NCI-H128 (cell line): Measurements from ENCODE around the gene CD300LB.

Source experiments
- DNase-seq: peaks from one replicate; lab custom pipeline; 2025; ENCODE audit not compliant: unreplicated experiment; lab: John Stamatoyannopoulos, UW

CD300LB gene

DNA sequence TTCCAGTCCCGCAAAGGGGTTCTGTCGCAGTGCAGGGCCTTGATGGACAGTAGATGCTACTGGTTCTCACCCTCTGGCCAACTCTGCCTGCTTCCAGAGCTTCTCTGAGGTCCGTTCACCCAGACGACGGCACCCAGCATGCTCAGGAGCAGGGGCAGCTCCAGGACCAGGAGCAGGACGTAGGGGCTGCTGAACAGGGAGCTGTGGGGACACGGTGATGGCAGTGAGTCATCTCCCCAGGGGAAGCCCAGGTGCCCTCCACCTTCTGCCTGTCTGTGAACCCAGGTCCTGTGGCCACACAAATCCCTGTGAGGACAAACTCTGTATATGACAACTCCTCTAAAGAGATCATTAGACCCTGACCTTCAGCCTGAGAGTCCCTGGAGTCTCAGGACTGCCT lies 18.1 kb upstream of the CD300LB start:
- DNase-seq = no peak

DNA sequence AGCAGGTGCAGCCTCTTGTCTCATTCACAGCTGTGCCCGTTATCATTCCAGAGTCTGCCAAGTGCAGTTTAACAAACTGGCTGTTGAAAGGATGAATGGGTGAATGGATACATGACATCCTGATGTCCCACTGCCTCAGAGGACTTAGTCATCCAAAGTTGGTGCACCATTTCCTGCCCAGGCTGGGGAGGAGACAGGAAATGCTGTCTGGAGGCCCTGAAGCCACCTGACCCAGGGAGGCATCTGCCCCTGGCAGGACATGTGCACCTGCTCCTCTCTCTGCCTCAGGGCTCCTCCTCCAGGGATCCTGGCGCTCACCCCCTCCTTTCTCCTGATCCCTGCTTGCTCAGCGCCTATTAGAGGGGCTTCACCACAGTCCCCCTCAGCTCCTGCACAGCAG lies 16.5 kb upstream of the CD300LB start:
- no peak for DNase-seq

DNA sequence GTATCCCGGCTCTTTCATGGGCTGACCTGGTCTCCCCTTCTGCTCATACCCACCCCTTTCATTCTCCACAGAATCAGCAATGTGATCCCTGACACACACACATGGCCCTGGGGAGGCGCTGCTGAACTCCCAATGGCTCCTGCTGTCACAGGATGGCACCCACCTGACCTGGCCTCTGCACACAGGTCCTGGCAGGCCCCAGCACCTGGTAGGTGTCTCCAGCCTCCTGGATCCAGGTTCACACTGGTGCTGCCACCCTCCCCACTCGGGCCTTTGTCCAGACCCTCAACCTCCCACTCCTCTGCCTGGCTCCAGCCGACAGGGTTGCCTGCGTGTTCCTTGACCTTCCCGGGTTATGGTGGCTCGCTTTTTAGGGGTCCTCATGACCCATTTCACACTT lies 16.0 kb upstream of the CD300LB start:
- no peak for DNase-seq

DNA sequence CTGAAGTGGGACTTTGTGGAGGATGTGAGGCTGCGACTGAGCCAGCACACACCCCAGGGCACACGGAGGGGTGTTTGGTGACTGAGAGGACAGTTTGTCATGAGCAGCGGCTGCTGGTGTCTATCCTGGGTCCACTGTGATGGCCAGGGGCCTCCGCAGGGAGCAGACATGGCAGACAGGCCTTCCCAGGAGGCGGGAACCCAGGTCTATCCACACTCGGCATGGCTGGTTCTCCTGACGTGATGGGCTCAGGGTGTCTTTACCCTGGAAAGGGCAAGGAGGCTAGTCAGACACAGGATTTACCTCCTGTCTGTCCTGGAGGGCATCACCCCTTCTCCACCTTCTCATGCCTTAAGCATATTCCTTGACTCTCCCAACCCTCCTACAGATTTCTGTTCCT lies 15.3 kb upstream of the CD300LB start:
- no peak for DNase-seq

DNA sequence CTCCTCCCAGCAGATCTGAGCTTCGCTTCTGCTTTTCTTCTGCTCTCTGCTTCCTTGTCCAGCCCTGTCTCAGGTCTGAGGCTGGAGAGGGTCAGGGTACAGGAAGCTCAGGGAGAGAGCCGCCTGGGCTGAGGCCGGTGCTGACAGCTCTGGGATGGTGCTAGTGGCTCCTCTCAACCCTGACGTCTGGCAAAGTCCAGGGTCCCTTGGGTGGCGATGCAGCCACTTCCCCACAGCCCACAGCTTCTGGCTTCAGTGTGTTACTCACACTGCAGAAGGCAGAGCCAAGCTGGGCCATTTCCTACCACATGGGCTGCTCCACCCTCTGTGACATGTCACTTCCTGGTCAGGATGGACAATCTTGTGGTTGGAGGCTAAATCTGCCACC lies 14.6 kb upstream of the CD300LB start, which contains the start of gene CD300C:
TSS of gene CD300C (minus strand) at position 273 of the 388 bp plus-strand sequence. CDS start 333 bp downstream, outside the sequence.
- no peak for DNase-seq

DNA sequence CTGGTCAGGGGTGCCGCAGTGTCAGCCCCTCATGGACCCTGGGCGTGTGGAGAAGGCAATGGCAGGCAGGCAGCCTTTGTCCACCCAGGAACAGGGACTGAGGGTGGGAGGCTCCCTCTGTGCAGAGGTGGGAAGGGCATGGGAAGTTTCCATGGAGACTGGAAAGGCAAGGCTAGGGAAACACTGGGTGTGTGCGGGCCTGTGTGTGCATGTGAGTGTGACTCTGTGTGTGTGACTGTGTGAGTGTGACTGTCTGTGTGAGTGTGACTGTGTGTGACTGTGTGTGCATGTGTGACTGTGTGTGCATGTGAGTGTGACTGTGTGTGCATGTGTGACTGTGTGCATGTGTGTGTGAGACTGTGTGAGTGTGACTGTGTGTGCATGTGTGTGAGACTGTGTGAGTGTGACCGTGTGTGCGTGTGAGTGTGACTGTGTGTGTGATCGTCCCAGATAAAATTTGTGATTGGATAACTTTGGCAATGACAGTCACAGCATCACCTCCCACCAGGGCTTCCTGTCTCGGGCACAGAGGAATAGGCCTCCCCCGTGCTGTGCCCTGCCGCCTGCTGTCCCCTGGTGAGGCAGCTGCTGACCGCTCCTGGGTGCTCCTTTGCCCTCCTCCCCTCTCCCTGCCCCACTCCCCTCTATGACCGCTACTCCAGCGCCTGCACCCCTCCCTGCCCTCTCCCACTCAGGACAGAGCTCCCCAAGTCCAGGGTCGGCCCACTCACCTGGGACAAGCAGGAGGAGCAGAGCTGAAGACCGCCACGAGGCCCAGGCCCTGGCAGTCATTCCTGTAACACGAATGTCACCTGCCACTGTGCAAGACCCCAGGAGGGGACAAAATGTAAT lies 13.9 kb upstream of the CD300LB start:
- no peak for DNase-seq

DNA sequence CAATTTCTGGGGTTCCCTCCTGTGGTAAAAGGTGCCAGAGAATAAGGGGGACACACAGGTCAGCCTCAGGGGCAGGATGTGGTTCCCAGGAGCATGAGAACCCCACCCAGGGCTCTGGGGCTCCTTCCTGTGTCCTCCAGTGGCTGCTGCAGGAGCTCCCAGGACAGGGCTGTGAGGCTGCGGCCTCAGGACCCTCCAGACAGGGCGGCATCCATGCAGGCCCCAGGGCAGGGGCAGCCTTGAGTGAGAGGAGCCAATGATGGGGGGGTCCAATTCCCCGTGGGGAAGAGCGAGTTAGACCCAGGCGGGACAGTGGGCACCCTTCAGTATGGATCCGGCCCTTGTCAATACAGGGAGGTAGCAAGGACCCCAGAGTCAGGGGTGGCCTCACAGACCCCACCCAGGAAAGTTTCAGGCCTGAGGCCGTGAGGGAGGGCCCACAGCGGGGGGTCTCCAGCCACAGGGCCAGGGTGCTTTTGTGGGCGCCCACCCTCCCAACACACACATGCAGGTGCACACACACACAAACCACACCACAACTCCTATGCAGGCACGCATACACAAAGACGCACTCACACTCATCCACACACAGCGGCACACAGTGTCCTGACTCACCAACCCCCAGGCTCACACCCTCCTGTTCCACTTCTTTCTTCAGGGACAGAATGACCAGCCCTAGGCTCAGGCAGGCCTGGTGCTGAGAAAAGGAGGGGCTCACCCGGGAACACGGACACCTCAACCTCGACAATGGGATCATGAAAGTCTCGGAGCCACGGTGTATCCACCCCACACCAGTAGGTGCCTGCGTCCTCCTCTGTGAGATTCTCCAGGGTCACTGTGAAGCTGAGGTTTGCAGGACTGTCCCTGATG lies 12.9 kb upstream of the CD300LB start:
- DNase-seq = no peak

DNA sequence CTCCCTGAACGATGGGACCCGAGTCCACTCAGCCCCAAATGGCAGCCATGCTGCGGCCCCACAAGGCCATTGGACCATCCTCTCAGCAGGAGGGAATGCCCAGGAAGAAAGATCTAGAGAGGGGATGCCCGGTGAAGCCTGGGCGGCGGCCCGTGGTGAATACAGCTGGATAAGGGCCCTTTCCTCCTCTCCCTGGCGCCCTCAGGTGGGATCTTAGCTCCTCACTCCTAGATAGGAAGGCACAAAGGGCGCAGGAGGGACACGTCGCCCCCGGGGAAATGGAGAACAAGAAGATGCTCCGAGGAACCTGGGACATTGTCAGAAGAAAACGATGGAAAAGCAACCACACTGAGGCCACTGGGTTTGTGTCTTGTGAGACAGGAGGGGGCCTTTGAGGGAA lies 12.1 kb upstream of the CD300LB start:
- DNase-seq = no peak

DNA sequence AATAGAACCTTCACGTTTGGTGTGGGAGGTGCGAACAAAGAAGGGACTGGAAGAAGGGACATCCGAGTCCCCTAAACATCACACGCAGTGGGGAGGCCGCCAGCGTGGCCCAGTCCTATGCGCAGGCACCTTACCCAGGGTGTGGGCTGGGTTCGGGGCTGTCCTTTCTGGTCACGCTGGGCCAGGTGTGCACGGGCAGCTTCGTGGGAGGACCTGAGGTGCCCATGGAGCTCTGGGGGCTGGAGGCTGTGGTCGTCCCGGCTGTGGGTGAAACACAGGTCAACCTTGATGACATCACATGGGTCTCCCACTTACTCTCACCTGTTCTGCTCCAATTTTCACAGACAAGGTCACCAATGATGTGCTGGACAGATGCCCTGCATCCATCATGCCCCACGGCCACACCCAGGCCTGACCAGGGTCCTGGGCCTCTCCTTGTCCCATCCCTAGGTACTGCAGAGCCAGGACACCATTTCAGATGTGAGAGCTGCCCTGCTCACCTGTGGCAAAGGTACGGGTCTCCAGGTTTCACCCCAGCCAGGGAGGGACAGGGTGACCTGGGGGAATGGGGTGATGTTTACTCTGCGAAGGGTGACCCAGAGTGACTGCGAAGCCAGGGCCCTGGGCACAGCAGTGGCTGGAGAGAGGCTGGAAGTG lies 11.6 kb upstream of the CD300LB start:
- no peak for DNase-seq

DNA sequence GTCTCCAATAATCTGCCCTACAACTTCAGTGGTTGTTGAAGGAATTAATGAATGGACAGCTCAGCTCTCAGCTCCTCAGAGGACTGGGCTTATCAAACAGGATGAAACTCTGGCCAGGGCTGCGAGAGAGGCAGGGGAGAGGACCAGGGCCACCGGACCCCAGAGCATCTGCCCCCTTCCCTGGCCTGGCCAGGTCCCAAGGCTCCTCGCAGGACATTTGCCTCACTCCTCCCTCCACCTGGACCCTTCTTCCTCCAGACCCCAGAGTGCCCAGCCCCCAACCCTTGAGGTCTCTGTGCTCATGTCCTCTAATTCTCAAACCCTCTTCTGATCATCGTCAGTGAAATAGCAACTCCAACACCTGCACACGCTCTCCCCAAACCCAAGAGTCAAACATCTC lies 10.9 kb upstream of the CD300LB start:
- no peak for DNase-seq

DNA sequence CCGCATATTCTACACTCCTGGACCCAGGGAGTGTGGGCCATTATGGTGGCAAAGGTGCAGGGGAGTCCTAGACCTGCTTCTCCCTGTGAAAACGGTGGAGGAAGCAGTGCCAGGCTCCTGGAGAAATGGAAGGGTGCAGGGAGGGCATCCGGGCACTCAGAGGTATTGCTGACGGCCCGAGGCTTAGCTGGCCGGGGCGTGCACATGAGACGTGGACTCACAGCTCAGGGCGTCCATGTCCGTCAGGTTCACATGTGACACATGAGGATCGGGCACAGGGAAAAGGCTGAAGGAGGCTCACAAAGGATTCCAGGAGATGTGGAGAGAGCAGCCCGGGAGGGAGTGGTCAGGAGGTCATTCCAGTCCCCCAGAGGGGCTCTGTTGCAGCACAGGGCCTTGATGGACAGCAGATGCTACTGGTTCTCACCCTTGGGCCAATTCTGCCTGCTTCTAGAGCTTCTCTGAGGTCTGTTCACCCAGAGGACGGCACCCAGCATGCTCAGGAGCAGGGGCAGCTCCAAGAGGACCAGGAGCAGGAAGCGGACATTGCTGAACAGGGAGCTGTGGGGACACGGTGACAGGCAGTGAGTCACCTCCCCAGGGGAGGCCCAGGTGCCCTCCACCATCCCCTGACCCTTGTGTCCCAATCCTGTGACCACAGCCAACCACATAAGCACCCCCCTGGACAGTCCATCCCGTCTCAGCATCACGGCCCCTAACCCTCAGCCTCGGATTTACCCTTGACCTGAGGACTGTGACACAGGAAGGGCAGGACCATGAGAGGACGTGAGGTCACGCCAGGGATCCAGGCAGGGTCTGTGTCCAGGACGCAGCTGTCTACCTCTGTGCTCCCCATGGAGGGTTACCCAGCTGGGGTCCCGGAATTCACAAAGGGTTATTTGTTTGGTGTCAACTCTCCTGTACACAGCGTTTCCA lies 10.2 kb upstream of the CD300LB start:
- DNase-seq = no peak

DNA sequence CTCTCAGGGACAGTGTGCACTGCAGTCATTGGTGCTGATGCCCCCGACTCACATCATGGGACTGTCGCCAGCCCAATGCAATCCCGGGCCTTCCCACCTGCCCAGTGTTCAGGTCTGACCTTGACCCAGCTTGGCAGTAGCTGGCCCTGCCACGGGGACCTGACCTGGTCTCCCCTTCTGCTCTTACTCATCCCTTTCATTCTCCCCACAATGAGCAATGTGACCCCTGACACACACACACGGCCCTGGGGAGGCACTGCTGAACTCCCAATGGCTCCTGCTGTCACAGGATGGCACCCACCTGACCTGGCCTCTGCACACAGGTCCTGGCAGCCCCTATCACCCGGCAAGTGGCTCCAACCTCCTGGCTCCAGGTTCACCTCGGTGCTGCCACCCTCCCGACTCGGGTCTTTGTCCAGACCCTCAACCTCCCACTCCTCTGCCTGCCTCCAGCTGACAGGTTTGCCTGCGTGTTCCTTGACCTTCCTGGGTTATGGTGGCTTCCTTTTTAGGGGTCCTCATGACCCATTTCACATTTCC lies 8.1 kb upstream of the CD300LB start:
- no peak for DNase-seq

DNA sequence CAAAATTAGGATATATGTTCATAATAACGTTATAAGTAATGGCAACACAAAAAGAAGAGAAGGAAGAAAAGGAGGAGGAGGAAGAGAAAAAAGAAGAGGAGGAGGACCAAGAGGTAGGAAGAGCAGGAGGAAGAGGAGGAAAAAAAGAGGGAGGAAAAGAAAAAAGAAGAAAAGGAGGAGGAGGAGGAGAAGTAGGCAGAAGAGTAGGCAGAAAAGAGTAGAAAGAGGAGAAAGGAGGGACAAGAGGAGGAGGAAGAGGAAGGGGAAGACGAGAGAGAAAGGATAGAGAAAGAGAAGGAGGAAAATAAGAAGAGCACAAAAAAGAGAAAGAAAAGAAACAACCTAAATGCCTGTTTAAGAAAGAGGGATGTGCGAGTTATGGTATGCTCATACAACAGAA lies 5.6 kb upstream of the CD300LB start:
- DNase-seq = no peak

DNA sequence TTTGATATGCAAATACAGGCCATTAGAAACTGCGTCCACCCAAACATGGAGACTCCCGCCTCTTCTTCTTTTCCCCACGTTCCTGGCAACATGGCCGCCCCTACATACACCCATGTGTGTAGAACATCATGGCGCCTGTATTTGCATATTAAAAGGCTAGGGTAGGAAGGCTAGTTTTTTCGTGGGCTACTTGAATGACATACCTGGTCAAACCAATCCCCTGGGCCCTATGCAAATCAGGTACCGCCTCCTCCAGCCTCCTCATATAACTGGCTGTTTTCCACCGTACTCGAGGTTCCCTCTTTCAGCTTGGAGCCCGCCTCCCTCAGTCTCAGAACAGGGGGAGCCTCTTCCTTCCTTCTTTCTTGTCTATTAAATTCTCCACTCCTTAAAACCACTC lies 840 bp upstream of the CD300LB start:
- DNase-seq = no peak

DNA sequence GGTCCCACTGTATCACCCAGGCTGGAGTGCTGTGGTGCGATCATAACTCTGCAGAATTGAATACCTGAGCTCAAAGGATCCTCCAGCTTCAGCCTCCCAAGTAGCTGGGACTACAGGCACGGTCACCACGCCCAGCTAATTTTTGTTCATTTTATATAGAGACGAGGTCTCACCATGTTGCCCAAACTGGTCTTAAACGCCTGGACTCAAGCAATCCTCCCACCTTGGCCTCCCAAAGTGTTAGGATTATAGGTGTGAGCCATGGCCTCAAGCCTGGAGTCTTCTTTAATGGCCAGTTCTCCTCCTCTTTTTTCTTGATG lies 484 bp downstream of the CD300LB start:
- no peak for DNase-seq

DNA sequence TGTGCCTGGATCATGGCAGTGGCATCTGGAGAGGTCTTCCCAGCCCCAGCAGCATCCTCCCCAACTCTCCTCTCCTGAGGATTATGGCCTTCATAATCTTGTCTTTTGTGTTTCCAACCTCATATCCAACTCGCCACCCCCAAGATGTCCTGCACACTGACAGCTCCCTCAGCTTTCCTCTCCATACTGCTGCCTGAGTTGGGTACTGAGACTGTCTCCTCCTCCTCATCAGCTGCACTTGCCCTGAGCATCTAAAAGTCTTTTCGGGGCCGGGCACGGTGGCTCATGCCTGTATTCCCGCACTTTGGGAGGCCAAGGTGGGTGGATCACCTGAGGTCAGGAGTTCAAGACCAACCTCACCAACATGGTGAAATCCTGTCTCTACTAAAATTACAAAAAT lies 2.0 kb downstream of the CD300LB start:
- no peak for DNase-seq

DNA sequence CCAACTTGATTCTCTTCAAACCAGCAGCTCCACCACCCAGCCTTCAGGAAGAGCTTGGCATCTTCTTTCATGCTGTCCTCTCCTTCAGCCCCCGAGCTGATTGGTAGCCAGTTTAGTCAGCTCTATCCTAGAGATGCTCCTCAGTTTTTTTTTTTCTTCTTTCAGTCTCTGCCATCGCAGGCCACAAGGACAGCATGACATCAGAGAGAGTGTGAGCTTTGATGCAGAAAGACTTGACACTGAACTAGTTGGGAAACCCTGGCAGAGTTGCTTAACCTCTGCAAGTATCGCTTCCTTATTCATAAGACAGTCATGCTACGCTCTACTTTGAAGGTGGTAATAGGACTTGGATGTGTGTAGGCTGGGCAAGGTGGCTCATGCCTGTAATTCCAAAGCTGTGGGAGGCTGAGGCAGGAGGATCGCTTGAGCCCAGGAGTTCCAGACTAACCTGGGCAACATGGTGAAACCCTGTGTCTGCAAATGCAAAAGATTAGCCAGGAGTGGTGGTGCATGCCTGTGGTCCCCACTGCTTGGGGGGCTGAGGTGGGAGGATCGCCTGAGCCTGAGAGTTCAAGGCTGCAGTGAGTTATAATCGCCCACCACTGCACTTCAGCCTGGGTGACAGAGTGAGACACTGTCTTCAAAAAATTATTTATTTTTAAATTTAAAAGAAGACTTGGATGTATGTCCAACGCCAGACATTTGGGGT lies 2.6 kb downstream of the CD300LB start:
- DNase-seq = no peak

DNA sequence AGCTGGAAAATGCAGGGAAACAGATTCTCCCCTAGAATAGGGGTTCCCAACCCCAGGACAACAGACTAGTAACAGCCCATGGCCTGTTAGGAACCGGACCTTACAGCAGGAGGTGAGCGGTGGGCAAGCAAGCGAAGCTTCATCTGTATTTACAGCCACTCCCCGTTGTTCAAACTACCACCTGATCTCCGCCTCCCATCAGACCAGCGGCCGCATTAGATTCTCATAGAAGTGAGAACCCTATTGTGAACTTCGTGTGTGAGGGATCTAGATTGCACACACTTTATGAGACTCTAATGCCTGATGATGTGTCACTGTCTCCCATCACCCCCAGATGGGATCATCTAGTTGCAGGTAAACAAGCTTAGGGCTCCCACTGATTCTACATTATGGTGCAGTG lies 3.5 kb downstream of the CD300LB start:
- no peak for DNase-seq

DNA sequence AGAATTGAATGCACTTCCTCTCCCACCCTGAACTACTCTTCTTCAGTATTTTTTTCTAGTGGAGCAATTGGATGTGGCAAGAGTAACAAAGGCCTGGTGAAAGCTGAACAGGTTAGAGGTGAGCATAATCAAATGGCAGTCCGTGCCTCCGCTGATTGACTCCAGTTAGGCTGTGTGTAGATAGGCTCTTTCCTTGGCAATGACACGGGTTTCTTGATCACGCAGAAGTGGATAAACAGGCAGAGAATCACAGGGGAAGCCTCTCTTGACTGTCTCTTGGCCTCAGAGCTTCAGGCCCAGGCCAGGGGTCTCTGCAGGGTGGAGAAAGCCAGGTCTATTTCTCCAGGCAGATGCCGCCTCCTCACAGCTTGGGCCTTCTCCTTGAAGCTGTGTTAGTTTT lies 4.2 kb downstream of the CD300LB start:
- DNase-seq = no peak

DNA sequence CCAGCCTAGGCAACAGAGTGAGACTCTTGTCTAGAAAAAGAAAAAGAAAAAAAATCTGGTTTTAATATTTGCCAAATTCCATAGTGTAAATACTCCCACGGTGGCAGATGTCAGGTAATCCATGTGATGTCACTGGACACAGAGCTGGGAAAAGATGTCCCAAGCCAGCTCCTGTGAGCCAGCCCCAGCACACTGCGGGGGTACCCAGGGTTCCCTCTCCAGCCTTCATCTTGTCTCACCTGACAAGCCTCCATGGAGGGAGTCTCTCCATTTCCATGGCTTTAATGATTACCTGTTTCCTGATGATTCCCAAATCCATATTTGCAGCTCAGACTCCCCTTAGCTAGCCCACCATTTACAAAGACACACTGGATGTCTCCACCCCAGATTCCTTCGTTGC lies 4.6 kb downstream of the CD300LB start:
- no peak for DNase-seq
